Astrocyte of the spinal cord (primary cell): Measurements from ENCODE around the gene DDX39B.

ENCODE experiments used
- DNase-seq: peaks from one replicate; pipeline ENCODE4 v3.0.0; 2011; ENCODE audit warnings: low read depth, low spot score
- H3K4me3 ChIP-seq: 2 replicates; pipeline ENCODE4 v1.5.1; 2011; ENCODE audit warnings: low read depth, mild to moderate bottlenecking, low read length, moderate library complexity
- in situ Hi-C: cut with HindIII; loops from 2 replicates; pipeline ENCODE4 v1.10.0; 2017; ENCODE audit warnings: low sequenced_read_pairs
- TF ChIP-seq, protein P1 (sequence below): IDR thresholded peaks from 2 replicates; pipeline ENCODE4 v1.5.1; 2012; ENCODE audit warnings: low read depth, mild to moderate bottlenecking, low read length, inconsistent platforms

The DDX39B gene

DNA sequence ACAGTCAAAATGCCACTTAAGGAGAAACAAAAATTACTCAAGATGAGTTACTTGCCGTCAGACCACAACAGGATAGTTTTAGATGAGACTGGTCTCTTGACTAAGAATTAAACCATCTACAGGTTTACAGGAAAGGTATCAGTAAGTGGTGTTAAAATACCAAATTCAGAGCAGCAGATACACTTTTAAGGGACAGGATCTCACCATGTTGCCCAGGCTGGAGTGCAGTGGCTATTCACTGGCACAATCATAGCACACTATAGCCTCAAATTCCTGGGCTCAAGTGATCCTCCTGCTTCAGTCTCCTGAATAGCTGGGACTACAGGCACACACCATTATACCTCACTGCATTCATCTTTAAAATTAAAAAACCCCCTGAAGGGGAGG, 8.4 kb downstream of the DDX39B start:
- no peak for DNase-seq
- H3K4me3 ChIP-seq, result no peak overlapping the region
- in situ Hi-C loops, result no loop called here
- TF ChIP-seq, protein P1, sequence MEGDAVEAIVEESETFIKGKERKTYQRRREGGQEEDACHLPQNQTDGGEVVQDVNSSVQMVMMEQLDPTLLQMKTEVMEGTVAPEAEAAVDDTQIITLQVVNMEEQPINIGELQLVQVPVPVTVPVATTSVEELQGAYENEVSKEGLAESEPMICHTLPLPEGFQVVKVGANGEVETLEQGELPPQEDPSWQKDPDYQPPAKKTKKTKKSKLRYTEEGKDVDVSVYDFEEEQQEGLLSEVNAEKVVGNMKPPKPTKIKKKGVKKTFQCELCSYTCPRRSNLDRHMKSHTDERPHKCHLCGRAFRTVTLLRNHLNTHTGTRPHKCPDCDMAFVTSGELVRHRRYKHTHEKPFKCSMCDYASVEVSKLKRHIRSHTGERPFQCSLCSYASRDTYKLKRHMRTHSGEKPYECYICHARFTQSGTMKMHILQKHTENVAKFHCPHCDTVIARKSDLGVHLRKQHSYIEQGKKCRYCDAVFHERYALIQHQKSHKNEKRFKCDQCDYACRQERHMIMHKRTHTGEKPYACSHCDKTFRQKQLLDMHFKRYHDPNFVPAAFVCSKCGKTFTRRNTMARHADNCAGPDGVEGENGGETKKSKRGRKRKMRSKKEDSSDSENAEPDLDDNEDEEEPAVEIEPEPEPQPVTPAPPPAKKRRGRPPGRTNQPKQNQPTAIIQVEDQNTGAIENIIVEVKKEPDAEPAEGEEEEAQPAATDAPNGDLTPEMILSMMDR, result no peak

DNA sequence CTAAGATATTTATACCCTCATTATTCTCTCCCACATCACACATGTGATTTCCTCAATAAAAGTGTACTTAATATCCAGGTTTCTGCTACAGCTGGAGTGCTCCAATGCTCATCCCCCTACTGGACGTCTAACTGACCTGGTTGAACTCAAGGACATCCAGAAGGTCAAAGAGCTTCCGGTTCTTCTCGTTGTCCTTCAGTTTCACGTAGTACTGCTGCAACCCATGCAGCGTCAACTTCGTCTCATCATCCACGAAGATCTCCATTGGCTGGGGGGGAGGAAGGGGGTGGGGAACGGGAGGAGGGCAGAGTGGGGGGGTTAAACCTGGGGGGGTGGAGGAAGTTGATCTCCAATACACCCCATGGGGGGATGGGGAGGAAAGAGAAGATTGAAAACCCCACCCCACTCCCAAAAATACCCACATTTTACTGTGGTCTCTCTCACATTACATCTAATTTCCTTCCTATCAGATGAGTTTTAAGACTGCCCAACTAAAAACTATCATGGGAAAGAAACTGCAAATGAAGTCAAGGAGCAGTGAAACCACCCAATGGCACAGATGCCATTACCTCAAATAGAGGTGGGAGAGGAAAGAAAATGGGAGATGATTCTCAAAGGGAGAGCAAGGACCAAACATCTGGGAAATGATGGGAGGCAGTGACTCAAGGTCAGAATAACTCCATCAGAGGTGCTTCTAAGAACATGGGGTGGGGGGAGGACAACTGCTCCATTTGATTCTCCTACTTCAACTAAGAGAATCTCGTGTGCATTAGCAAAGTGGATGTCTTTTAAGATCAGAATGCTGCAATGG, 9.0 kb downstream of the DDX39B start:
- no peak overlapping the region for H3K4me3 ChIP-seq
- in situ Hi-C loops, result no loop called here
- TF ChIP-seq, protein P1, result no peak

GRCh38 chr6:31531771-31532643, 9.8 kb downstream of the DDX39B start:
- H3K4me3 ChIP-seq, result no peak overlapping the region
- in situ Hi-C loops, result no loop called here
- no peak for DNase-seq
- TF ChIP-seq, protein P1, result no peak

More for the DNA sequence above, 9.0 kb downstream of the DDX39B start:
- no peak for DNase-seq

GRCh38 chr6:31531162-31531561, 10.6 kb downstream of the DDX39B start:
- TF ChIP-seq, protein P1, result no peak
- in situ Hi-C loops, result no loop called here
- H3K4me3 ChIP-seq, result no peak overlapping the region
- no peak for DNase-seq

DNA sequence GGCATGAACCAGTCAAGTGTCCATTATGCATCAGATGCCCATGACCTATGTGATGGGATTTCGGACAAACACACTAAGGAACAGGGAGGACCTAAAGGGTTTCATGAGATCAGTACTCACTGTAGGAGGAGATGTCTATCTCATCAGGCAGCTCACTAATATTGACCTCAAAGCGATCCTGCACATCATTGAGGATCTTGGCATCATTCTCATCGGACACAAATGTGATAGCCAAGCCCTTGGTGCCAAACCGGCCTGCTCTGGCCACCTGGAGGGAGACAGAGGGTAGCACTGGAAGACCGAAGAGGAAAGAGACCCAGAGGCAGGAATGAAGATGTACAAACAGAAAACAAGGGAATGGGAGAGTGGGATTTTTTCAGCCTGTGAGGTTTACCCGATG, 11.1 kb downstream of the DDX39B start:
- TF ChIP-seq, protein P1, result no peak
- no peak overlapping the region for H3K4me3 ChIP-seq
- in situ Hi-C loops, result no loop called here
- DNase-seq, result no peak

DNA sequence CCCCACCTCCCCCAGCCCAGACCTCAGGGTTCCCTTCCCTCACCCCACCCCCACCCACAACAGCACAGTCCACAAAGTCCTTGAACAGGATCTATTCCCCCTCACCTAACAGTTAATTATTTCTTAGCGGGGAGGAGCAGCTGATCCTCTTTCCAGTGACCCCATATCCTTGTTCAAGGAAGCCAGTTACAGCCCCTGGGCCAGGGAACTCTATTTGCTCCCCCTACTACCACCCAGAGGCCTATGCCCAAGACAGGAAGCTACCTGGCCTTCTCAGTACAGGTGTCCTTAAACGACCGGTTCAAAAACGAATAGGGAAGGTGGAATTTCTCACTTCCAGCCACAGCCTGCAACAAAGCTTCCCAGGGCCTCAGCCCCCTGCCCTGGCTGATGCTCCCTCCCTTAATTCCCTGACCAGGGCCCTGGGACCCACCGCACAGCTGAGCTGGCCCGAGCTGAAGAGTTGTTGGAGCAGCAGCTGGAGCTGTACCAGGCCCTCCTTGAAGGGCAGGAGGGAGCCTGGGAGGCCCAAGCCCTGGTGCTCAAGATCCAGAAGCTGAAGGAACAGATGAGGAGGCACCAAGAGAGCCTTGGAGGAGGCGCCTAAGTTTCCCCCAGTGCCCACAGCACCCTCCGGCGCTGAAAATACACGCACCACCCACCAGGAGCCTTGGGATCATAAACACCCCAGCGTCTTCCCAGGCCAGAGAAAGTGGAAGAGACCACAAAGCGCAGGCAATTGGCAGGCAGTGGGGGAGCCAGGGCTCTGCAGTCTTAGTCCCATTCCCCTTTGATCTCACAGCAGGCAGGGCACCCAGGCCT, 12.3 kb downstream of the DDX39B start:
- in situ Hi-C loops, result no loop called here
- H3K4me3 ChIP-seq, result no peak overlapping the region
- TF ChIP-seq, protein P1, result no peak
- DNase-seq, result no peak
